ENCODE data around the gene RAPGEF2. TPM values are rescaled to one million over a fixed set of nuclear protein-coding genes. Genes with fewer than 3 reads are reported as not detected.

Gene RAPGEF2
- total and polyA plus RNA-seq, 2 of the 8 experiments (the other 6 are each of a cell fraction or from before 2014, with no cell fraction given) = 24.4 to 48.6 TPM

- TF ChIP-seq CTBP2 (IDR thresholded peaks at IDR 0.05; ENCODE audit: borderline replicate concordance, insufficient read depth, insufficient read length, low read length) (no peak), USF2 (IDR thresholded peaks at IDR 0.05; ENCODE audit: low read length) (no peak), CHD1 (IDR thresholded peaks at IDR 0.05; ENCODE audit: low read depth, low read length) (no peak), POLR2A (IDR thresholded peaks at IDR 0.05; ENCODE audit: control extremely low read depth in 1 of 2, low read depth in 2 of 2, low read length in 2 of 2) (no peak), NRF1 (IDR thresholded peaks at IDR 0.05; ENCODE audit: low read depth, low read length) (no peak), HDAC2 (IDR thresholded peaks at IDR 0.05; ENCODE audit: borderline replicate concordance in 1 of 2, low read depth in 2 of 2, low read length in 2 of 2) (no peak), TBP (IDR thresholded peaks at IDR 0.05; ENCODE audit: low read depth, low read length) (no peak)
Measured at GRCh38 chr4:159337041-159337440, 234.2 kb downstream of the RAPGEF2 start (continued).

All from H1 (cell line).